ENCODE results near the gene LIPN.

LIPN gene

GRCh38 chr10:88804083-88804812, 44.4 kb downstream of the LIPN start:
- TF ChIP-seq, protein P1, sequence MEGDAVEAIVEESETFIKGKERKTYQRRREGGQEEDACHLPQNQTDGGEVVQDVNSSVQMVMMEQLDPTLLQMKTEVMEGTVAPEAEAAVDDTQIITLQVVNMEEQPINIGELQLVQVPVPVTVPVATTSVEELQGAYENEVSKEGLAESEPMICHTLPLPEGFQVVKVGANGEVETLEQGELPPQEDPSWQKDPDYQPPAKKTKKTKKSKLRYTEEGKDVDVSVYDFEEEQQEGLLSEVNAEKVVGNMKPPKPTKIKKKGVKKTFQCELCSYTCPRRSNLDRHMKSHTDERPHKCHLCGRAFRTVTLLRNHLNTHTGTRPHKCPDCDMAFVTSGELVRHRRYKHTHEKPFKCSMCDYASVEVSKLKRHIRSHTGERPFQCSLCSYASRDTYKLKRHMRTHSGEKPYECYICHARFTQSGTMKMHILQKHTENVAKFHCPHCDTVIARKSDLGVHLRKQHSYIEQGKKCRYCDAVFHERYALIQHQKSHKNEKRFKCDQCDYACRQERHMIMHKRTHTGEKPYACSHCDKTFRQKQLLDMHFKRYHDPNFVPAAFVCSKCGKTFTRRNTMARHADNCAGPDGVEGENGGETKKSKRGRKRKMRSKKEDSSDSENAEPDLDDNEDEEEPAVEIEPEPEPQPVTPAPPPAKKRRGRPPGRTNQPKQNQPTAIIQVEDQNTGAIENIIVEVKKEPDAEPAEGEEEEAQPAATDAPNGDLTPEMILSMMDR (IDR thresholded peaks at IDR 0.05): no peak
- Histone ChIP-seq H3K9ac (no peak overlapping the region), H3K79me2 (no peaks in the 10 kb centered on the region), H3K4me1 (no peaks in the 10 kb centered on the region), H3K27ac (no peak overlapping the region), H3K4me2 (ENCODE audit: low read length) (no peak overlapping the region), H2AFZ (no peak overlapping the region), H3K36me3 (ENCODE audit: control insufficient read depth, insufficient read depth, low read length) (no peaks in the 10 kb centered on the region), H3K4me3 (ENCODE audit: low read depth, low read length) (no peak overlapping the region), H3K9me3 (ENCODE audit: control insufficient read depth, low read length) (no peaks in the 10 kb centered on the region), H3K27me3 (ENCODE audit: control insufficient read depth, insufficient read depth, low read length) (no peaks in the 10 kb centered on the region)

GRCh38 chr10:88805361-88805760, 45.5 kb downstream of the LIPN start:
- H3K79me2 ChIP-seq: no peaks in the 10 kb centered on the region
- H2AFZ ChIP-seq: no peak overlapping the region
- no peak overlapping the region for H3K9ac ChIP-seq
- no peak overlapping the region for H3K4me3 ChIP-seq (ENCODE audit: low read depth, low read length)
- TF ChIP-seq, protein P1 (IDR thresholded peaks at IDR 0.05): no peak
- H3K27me3 ChIP-seq (ENCODE audit: control insufficient read depth, insufficient read depth, low read length): no peaks in the 10 kb centered on the region
- H3K4me2 ChIP-seq (ENCODE audit: low read length): no peak overlapping the region
- no peaks in the 10 kb centered on the region for H3K9me3 ChIP-seq (ENCODE audit: control insufficient read depth, low read length)
- H3K27ac ChIP-seq: no peak overlapping the region
- no peaks in the 10 kb centered on the region for H3K4me1 ChIP-seq
- H3K36me3 ChIP-seq (ENCODE audit: control insufficient read depth, insufficient read depth, low read length): no peaks in the 10 kb centered on the region

GRCh38 chr10:88805924-88806323, 46.1 kb downstream of the LIPN start:
- Histone ChIP-seq H3K79me2 (no peaks in the 10 kb centered on the region), H3K36me3 (ENCODE audit: control insufficient read depth, insufficient read depth, low read length) (no peaks in the 10 kb centered on the region), H3K27me3 (ENCODE audit: control insufficient read depth, insufficient read depth, low read length) (no peaks in the 10 kb centered on the region), H3K9me3 (ENCODE audit: control insufficient read depth, low read length) (no peaks in the 10 kb centered on the region), H3K4me3 (ENCODE audit: low read depth, low read length) (no peak overlapping the region), H3K9ac (no peak overlapping the region), H3K27ac (no peak overlapping the region), H3K4me2 (ENCODE audit: low read length) (no peak overlapping the region), H2AFZ (no peak overlapping the region), H3K4me1 (no peaks in the 10 kb centered on the region)
- TF ChIP-seq, protein P1 (IDR thresholded peaks at IDR 0.05): no peak

- Histone ChIP-seq H3K27ac (no peak overlapping the region), H3K4me1 (no peaks in the 10 kb centered on the region), H3K79me2 (no peaks in the 10 kb centered on the region), H3K9me3 (ENCODE audit: control insufficient read depth, low read length) (no peaks in the 10 kb centered on the region), H3K4me2 (ENCODE audit: low read length) (no peak overlapping the region), H3K4me3 (ENCODE audit: low read depth, low read length) (no peak overlapping the region), H3K27me3 (ENCODE audit: control insufficient read depth, insufficient read depth, low read length) (no peaks in the 10 kb centered on the region), H3K9ac (no peak overlapping the region), H3K36me3 (ENCODE audit: control insufficient read depth, insufficient read depth, low read length) (no peaks in the 10 kb centered on the region), H2AFZ (no peak overlapping the region)
- TF ChIP-seq, protein P1 (IDR thresholded peaks at IDR 0.05): no peak
These were observed 49.8 kb downstream of the LIPN start for GRCh38 chr10:88809621-88810020.
